GM21619 (cell line): ENCODE data around the gene OR5K4.

Experiments used
- ATAC-seq: cut with Tn5 transposase; IDR thresholded peaks from one replicate; pipeline ENCODE4 v1.9.1; 2021; ENCODE audit not compliant: unreplicated experiment

The OR5K4 gene

GRCh38 chr3:98353554-98353953, at the start of gene OR5K4:
OR5K4 (plus strand) TSS chr3:98353854; CDS start chr3:98353854, 0 bp downstream.
- ATAC-seq: no peak

DNA sequence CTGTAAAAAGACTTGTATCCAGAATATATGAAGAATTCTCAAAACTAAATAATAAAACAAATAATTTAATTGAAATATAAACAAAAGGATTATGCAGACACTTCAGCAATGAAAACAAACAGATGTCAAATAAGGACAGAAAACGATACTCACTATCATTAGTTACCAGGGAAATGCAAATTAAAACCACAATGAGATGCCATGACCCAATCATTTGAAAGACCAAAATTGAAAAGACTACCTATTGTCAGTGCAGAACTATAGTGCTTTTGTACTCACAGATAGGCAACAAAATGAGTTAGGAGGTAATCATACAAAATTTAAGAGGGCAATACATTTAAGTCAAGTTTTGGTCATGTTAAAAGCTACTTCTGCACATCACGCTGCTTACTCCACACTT, 31.6 kb upstream of the OR5K4 start:
- no peak for ATAC-seq

DNA sequence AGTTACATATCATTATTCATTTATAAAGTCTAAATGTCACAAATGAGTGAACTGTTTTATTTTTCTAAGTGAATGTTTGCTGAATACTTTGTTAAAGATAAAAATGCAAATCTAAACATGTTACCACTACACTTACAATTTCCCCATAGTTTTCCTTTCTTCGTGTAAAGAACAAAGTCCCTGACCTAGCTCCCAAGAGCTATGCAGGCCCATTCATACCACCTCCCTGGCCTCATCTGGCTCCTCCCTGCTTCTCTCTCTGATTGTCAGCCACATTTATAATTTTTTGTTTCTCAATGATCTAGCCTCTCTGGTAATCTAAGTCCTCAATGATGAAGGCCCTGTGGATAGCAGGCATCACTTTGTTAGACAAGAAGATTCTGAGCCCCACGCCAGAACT, 31.0 kb upstream of the OR5K4 start:
- ATAC-seq: no peak

- no peak for ATAC-seq
These were observed 30.2 kb upstream of the OR5K4 start for GRCh38 chr3:98323425-98323824.

DNA sequence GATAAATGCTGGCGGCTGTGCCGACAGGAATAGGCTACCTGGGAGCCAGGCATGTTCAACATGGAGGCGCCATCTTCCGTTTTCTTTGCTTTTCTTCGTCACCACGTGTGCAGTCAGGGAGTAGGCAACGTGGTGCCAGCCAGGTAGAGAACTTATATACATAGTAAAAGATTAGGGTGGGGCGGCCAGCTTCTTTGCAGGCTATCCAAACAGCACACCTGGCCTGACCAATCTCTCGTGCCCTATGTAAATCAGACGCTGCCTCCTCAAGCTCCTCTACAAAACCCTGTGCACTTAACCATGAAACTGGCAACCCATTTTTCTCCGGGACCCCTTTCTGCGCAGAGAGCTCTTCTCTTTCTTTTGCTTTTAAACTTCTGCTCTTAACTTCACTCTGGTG, 28.6 kb upstream of the OR5K4 start:
- ATAC-seq: no peak

- no peak for ATAC-seq
These were observed 27.4 kb upstream of the OR5K4 start for GRCh38 chr3:98326105-98326893.

- ATAC-seq: peak; percentile 51
These were observed 26.7 kb upstream of the OR5K4 start for GRCh38 chr3:98326945-98327344.

GRCh38 chr3:98328933-98329332, 24.7 kb upstream of the OR5K4 start:
- ATAC-seq: no peak

GRCh38 chr3:98329392-98330124, 24.1 kb upstream of the OR5K4 start:
- ATAC-seq: peak; percentile 62

- ATAC-seq: no peak
These were observed 22.3 kb upstream of the OR5K4 start for GRCh38 chr3:98331329-98331728.

DNA sequence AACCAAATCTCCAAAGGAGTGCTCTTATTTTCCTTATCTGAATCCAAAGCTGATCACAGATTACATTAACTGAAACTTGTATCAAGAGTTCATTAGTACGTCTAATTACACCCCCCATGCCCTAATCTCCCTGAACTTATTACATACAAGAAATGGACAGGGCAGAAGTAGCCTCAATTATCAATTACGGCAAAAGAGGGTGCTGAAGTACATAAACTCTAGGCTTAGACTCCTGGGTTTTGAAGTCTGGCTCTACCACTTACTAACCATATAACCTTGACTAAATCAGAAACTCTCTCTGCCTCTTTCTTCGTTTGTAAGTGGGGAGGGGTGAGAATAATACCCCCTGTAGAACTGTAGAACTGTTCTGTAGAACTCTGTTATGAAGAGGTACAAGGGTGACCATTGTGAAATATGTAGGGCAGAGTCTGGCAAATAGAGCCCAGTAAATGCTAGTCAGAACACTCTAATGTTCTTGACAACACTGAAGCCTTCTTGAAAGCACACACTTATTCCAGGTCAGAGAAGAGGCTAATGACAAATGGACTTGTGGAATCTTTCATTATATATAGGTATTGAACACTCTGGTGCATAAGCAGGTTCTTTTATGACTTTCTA, 19.6 kb upstream of the OR5K4 start:
- ATAC-seq: no peak

DNA sequence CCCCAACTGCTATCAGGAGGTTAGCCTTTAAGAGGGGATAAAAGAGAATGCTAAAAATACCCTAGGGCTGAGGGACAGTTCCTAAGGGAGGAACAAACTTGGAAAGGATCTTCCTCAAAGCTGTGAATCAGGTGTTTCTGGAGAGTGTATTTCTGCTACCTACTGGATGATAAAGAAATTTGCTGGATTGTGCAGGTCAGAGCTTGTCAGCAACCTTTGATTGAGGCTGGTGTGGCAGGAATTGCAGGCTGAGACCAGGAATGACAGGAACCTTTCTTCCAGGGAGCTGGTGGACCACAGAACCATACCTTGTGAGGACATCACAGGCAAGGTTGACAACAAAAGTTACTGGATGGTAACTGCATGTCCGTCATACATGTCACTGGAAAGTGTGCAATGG, 14.6 kb upstream of the OR5K4 start:
- no peak for ATAC-seq

DNA sequence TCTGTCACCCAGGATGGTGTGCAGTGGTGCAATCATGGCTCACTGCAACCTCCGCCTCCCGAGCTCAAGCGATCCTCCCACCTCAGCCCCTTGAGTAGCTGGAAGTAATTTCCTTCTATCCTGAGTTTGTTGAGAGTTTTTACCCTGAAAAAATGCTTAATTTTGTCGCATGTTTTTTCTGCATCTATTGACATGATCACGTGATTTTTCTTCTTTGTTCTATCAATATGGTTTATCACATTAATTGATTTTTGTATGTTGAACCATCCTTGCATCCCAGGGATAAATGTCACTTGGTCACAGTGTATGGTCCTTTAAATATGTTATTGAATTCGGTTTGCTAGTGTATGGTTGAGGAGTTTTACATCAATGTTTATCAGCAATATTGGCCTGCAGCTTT, 11.9 kb upstream of the OR5K4 start:
- no peak for ATAC-seq

- ATAC-seq: peak; percentile 82
These were observed 9.8 kb upstream of the OR5K4 start for GRCh38 chr3:98343647-98344507.

- no peak for ATAC-seq
These were observed 3.6 kb upstream of the OR5K4 start for GRCh38 chr3:98350082-98350481.

DNA sequence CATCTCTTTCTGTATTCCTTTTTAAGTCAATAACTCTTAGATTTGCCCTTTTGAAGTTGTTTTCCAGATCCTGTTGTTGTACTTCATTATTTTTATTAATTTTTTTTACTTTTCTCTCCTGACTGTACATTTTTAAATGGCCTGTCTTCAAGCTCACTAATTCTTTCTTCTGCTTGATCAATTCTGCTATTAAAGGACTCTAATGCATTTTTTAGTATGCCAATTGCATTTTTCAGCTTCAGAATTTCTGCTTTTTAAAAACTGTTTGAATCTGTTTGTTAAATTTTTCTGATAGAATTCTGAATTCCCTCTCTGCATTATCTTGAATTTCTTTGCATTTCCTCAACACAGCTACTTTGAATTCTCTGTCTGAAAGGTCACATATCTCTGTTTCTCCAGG, 5.6 kb downstream of the OR5K4 start:
- no peak for ATAC-seq

DNA sequence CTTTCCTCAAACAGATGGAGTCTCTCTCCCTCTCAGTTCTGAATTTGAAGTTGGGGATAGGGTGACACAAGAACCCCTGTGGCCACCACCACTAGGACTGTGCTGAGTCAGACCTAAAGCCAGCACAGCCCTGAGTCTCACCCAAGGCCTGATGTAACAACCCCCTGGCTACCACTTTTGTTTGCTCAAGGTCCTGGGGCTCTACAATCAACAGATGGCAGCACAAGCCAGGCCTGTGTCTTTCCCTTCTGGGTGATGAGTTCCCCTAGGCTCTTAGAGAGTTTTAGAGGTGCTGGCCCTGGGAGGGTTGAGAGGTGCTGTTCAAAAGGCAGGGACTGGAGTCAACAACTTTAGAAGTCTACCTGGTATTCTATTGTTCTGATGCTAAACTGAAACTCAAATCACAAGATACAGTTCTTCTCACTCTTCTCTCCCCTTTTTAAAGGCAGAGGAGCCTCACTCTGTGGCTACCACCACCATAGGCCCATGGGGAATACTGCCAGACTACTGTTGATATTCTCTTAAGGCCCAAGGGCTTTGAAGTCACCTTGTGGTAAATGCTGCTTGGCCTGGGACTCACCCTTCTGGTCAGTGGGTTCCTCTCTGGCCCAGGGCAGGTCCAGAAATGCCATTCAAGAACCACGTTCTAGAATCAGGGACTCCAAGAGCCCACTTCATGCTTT, 6.5 kb downstream of the OR5K4 start:
- ATAC-seq: peak; percentile 72

DNA sequence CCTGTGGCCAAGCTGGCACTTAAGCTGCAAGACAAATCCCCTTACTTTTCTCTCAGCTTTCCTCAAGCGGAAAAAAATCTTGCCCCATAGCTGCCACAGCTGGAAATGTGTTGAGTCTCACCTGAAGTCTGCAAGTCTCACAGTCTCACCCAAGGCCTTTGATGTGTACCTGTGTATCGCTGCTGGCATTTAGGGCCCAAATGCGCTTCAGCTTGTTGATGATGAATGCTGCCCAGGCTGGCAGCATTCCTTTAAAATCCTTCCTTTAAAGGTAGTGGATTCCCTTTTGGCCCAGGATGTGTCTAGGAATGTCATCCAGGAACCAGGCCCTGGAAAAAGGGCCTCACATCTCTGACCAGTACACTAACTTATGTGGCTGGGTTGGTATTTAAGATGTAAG, 7.0 kb downstream of the OR5K4 start:
- ATAC-seq: no peak

GRCh38 chr3:98361289-98361688, 7.6 kb downstream of the OR5K4 start:
- ATAC-seq: peak; percentile 49

GRCh38 chr3:98367464-98368246, 14.0 kb downstream of the OR5K4 start:
- ATAC-seq: no peak
